Measurements from ENCODE around the gene TREX2.

The TREX2 gene

GRCh38 chrX:153457827-153458466, 12.1 kb upstream of the TREX2 start:
- H3K27me3 ChIP-seq (ENCODE audit: insufficient read depth, poor library complexity, severe bottlenecking), result no peaks in the 10 kb centered on the region
- no peak overlapping the region for H3K27ac ChIP-seq (ENCODE audit: poor library complexity, severe bottlenecking)
- H3K4me3 ChIP-seq (ENCODE audit: severe bottlenecking), result no peak overlapping the region
- TF ChIP-seq CTCF (IDR thresholded peaks at IDR 0.05; ENCODE audit: poor library complexity, severe bottlenecking), result no peak
- no peaks in the 10 kb centered on the region for H3K4me1 ChIP-seq (ENCODE audit: insufficient read depth, poor library complexity, severe bottlenecking)
- H3K9me3 ChIP-seq (ENCODE audit: severe bottlenecking), result no peaks in the 10 kb centered on the region
- DNase-seq (ENCODE audit: low spot score) (no peak), ATAC-seq (ENCODE audit: low read depth) (no peak)
- peaks cover 4% of the 10 kb centered on the region; the same call in 1 of the 2 replicates for H3K36me3 ChIP-seq (ENCODE audit: low read depth)

GRCh38 chrX:153457136-153457825, 11.4 kb upstream of the TREX2 start:
- Histone ChIP-seq H3K36me3 (ENCODE audit: low read depth) (peaks cover 4% of the 10 kb centered on the region; the same call in 1 of the 2 replicates), H3K27ac (ENCODE audit: poor library complexity, severe bottlenecking) (no peak overlapping the region), H3K4me3 (ENCODE audit: severe bottlenecking) (no peak overlapping the region), H3K27me3 (ENCODE audit: insufficient read depth, poor library complexity, severe bottlenecking) (no peaks in the 10 kb centered on the region), H3K9me3 (ENCODE audit: severe bottlenecking) (no peaks in the 10 kb centered on the region), H3K4me1 (ENCODE audit: insufficient read depth, poor library complexity, severe bottlenecking) (no peaks in the 10 kb centered on the region)
- DNase-seq (ENCODE audit: low spot score) (no peak), ATAC-seq (ENCODE audit: low read depth) (no peak)
- no peak for TF ChIP-seq CTCF (IDR thresholded peaks at IDR 0.05; ENCODE audit: poor library complexity, severe bottlenecking)

- ATAC-seq (ENCODE audit: low read depth), result no peak
- Histone ChIP-seq H3K4me3 (ENCODE audit: severe bottlenecking) (no peak overlapping the region), H3K9me3 (ENCODE audit: severe bottlenecking) (no peaks in the 10 kb centered on the region), H3K27me3 (ENCODE audit: insufficient read depth, poor library complexity, severe bottlenecking) (no peaks in the 10 kb centered on the region), H3K36me3 (ENCODE audit: low read depth) (peaks cover 4% of the 10 kb centered on the region; the same call in 1 of the 2 replicates), H3K27ac (ENCODE audit: poor library complexity, severe bottlenecking) (no peak overlapping the region), H3K4me1 (ENCODE audit: insufficient read depth, poor library complexity, severe bottlenecking) (no peaks in the 10 kb centered on the region)
- TF ChIP-seq CTCF (IDR thresholded peaks at IDR 0.05; ENCODE audit: poor library complexity, severe bottlenecking), result no peak
- DNase-seq (ENCODE audit: low spot score), result no peak
Measured at GRCh38 chrX:153456704-153457103, 10.8 kb upstream of the TREX2 start.

GRCh38 chrX:153456161-153456560, 10.3 kb upstream of the TREX2 start:
- no peak overlapping the region for H3K4me3 ChIP-seq (ENCODE audit: severe bottlenecking)
- no peak overlapping the region for H3K27ac ChIP-seq (ENCODE audit: poor library complexity, severe bottlenecking)
- DNase-seq (ENCODE audit: low spot score), result no peak
- H3K4me1 ChIP-seq (ENCODE audit: insufficient read depth, poor library complexity, severe bottlenecking), result no peaks in the 10 kb centered on the region
- no peaks in the 10 kb centered on the region for H3K9me3 ChIP-seq (ENCODE audit: severe bottlenecking)
- H3K27me3 ChIP-seq (ENCODE audit: insufficient read depth, poor library complexity, severe bottlenecking), result no peaks in the 10 kb centered on the region
- H3K36me3 ChIP-seq (ENCODE audit: low read depth), result peaks cover 4% of the 10 kb centered on the region; the same call in 1 of the 2 replicates
- ATAC-seq (ENCODE audit: low read depth), result no peak
- TF ChIP-seq CTCF (IDR thresholded peaks at IDR 0.05; ENCODE audit: poor library complexity, severe bottlenecking), result no peak

- Histone ChIP-seq H3K36me3 (ENCODE audit: low read depth) (peaks cover 4% of the 10 kb centered on the region; the same call in 1 of the 2 replicates), H3K4me3 (ENCODE audit: severe bottlenecking) (no peak overlapping the region), H3K27me3 (ENCODE audit: insufficient read depth, poor library complexity, severe bottlenecking) (no peaks in the 10 kb centered on the region), H3K4me1 (ENCODE audit: insufficient read depth, poor library complexity, severe bottlenecking) (no peaks in the 10 kb centered on the region), H3K9me3 (ENCODE audit: severe bottlenecking) (no peaks in the 10 kb centered on the region), H3K27ac (ENCODE audit: poor library complexity, severe bottlenecking) (no peak overlapping the region)
- DNase-seq (ENCODE audit: low spot score), result no peak
- no peak for ATAC-seq (ENCODE audit: low read depth)
- no peak for TF ChIP-seq CTCF (IDR thresholded peaks at IDR 0.05; ENCODE audit: poor library complexity, severe bottlenecking)
Measured at GRCh38 chrX:153455571-153455970, 9.7 kb upstream of the TREX2 start.

All from RWPE2 (cell line).